HT-29 (cell line): Measurements from ENCODE around the gene SCRG1. TPM values are rescaled to one million over a fixed set of nuclear protein-coding genes. Genes with fewer than 3 reads are reported as not detected.

Source experiments
- DNase-seq: peaks from one replicate; pipeline ENCODE4 v3.0.0-alpha.2; 2015; ENCODE audit warnings: low spot score
- total RNA-seq: library from RNA; depleted of rRNA; stranded (reverse); fragments of >200 nt; shearing (Covaris generic); gene quantifications from 2 replicates; pipeline ENCODE4 v1.2.3, GENCODE V29; 2014

The SCRG1 gene
- total RNA-seq, 1 experiment from 2014 or later: not detected

GRCh38 chr4:173411106-173411693 is 12.3 kb upstream of the SCRG1 start:
- no peak for DNase-seq

GRCh38 chr4:173410079-173410478 is 11.2 kb upstream of the SCRG1 start:
- no peak for DNase-seq

DNA sequence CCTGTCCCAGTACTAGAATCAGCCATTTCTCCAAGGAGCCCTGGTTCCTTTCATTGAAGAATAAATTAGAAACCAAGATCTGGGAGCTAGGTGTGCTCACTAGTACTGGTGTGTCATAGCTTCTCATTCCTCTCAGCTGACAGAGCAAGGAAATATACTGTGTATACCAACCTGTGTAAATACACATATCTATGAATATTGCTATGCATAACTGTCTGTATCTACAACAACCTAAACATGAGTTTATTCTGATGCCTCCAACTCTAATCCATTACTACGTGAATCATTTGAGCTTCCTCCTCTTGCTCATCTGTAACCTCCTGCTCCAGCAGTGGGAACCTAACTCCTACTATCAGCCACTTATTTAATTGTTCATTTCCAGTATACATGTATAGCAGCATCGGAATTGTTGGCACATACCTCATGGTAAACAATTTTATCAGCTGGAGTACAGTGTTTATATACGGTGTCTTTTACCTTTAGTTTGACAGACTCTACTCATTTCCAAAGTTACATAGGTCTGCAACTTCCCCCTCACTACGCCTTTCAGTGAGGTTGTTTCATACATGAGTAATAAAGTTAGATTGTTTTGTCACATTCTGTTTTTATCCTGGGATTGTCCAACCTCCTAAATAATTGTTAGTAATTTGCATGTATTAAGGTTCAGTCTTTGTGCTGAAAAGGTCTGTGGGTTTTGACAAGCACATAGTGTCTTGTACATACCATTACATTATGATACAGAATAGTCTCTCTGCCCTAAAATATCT is 7.1 kb upstream of the SCRG1 start:
- no peak for DNase-seq

- DNase-seq: peak; percentile 7
Measured at GRCh38 chr4:173404296-173404865, 5.5 kb upstream of the SCRG1 start.

DNA sequence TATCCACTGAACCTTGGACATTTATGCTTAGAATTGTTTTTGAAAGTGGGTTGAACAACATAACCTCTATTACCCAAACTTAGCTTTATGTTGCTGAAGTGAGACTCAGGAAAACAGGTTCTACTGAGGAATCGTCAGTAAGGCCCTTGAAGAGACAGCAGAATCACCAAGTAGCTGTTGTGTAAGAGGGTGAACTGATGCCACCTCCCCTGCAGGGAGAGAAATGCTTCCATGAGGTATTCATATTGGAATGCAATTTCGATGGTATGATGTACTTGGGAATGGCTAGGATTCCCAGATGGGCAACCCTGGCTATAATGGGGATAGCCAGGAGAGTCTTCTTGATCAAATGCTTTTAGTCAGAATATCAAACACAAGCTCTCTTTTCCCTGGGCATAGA is 4.1 kb upstream of the SCRG1 start:
- DNase-seq: no peak

DNA sequence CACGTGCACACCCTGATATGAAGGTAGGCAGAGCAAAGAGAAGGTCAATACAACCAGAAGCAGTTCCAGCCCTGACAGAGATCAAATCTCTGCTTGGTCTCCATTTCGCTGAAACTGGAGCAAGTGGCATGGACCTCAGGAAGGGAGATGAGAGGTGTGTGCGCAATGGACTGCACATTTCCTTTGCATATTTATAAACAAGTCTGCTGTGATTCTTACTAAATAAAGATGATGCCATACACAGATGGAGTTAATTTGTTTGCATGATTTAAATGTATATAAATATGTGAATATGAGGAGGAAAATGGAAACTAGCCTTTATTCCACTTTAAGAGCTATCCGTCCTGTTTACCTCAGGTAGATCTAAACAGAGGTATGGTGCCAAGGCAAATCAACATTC is 2.1 kb upstream of the SCRG1 start:
- no peak for DNase-seq

DNA sequence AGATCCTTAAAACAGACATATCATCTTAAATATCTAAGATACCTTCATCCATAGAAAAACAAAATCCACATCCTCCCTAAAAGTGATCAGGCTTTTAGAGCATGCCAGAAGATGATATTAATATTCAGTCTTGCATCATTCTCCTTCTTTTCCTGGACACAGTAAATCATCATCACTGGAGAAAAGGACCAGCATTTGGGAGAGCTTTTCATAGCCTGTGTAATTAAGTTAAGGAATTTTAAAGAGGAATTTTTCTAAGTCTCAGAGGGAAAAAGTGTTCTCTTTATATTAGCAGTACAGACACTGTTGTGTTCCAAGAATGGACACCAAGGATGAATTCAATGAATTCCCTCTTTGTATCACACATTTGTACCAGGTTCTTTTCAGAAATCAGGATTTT is 696 bp downstream of the SCRG1 start:
- no peak for DNase-seq

GRCh38 chr4:173397604-173398003 is 1.3 kb downstream of the SCRG1 start:
- no peak for DNase-seq

GRCh38 chr4:173391701-173392100 is 7.2 kb downstream of the SCRG1 start:
- DNase-seq: no peak

- no peak for DNase-seq
Measured at GRCh38 chr4:173386751-173387150, 12.2 kb downstream of the SCRG1 start.

GRCh38 chr4:173382349-173382748 is 16.6 kb downstream of the SCRG1 start:
- no peak for DNase-seq

DNA sequence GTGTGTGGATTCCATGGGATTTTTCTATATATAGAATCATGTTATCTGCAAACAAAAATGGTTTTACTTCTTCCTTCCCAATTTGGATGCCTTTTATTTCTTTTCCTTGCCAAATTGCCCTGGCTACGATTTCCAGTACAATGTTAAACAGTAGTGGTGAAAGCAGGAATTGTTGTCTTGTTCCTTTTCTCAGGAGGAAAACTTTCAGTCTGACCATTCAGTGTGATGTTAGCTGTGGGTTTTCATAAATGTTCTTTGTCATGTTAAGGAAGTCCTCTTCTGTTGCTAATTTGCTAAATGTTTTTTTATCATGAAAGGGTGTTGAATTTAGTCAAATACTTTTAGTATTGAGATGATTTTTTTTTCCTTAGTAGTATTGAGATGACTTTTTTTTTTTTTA is 17.3 kb downstream of the SCRG1 start:
- no peak for DNase-seq

DNA sequence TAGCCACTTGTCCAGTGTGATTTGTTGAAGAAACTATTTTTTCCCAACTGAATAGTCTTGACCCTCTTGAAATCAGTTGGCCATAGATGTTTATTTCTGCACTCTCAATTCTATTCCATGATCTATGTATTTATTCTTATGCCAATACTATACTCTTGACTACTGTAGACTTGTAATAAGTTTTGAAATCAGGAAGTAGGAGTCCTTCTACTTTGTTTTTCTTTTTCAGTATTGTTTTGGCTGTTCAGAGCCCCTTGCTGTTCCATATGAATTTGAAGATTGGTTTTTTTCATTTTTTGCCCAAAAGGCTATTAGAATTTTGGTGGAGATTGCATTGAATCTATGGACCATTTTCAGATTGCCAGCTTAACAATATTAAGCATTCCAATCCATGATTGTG is 17.9 kb downstream of the SCRG1 start:
- no peak for DNase-seq

DNA sequence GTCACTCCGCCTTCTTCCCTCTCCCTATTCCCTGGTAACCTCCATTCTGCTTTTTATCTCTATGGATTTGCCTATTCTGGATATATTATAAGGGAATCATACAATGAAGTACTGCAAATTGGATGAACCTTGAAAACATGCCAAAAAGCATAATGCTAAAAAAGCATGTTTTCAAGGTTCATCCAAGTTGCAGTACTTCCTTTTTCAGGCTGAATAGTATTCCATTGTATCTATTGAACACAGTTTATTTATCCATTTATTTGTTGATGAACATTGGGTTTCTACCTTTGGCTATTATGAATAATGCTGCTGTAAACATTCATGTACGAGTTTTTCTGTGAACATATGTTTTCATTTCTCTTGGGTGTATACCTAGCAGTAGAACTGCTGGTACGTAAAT is 19.0 kb downstream of the SCRG1 start:
- no peak for DNase-seq

GRCh38 chr4:173374588-173374987 is 24.3 kb downstream of the SCRG1 start:
- no peak for DNase-seq

GRCh38 chr4:173371292-173372192 is 27.4 kb downstream of the SCRG1 start:
- DNase-seq: peak; percentile 65

DNA sequence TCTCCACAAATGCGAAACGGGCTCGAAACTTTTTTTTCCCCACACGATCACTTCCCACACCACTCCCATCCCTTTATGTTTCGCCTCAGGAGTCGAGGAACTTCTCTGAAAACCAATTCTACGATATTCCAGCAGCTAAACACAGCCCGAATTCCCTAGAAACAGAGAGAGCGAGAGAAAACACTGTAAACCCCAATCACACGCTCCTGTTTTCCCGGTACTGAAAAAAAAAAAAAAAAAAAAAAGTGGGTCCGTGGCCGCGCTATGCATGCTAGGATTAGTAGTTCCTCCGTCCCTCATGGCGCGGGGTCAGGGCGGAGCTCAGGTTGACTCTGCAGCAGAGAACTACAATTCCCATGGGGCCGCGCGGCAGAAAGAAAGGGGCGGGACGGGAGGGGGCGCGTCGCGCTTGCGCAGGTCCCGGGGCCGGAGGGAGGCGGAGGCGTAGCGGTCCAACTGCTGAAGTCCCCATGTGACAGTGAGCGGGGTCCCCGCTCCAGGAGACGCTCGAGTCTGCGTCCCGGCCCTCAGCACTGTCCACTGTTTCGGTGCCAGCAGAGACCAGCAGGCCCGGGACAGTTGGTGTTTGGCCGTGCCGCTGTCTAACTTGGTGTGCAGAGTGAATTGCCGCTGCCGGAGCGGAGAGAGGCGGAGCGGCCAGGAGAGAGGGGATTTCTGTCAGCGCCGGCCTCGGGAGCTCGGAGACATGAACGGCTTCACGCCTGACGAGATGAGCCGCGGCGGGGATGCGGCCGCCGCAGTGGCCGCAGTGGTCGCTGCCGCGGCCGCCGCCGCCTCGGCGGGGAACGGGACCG is 28.2 kb downstream of the SCRG1 start, which contains the start of gene SAP30:
Gene SAP30 (plus strand): TSS at position 478 of the 815 bp plus-strand sequence. CDS start 229 bp downstream, at position 707.
- DNase-seq: peak; percentile 92

- no peak for DNase-seq
Measured at GRCh38 chr4:173370130-173370476, 28.8 kb downstream of the SCRG1 start.

DNA sequence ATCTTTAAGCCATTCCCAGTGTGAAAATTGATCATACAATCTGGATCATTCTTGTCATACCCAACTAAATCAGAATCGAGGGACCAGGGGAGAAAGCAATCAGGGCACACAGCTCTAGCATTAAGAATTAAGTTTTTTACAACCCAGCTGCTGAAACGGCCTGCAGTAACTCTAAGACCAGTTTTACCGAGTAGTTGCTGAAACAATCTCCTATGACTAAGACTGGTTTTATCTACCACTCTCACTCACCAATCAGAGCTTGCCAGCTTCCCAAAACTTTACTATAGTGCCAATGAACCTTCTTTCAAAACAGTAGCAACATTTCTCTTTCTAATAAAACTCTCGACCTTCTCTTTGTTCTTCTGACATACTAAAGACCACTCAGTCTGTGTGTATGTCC is 31.0 kb downstream of the SCRG1 start:
- DNase-seq: no peak

GRCh38 chr4:173367285-173367684 is 31.6 kb downstream of the SCRG1 start:
- DNase-seq: no peak

GRCh38 chr4:173365359-173365996 is 33.4 kb downstream of the SCRG1 start:
- DNase-seq: no peak
